NCI-H460 (cell line): ENCODE measurements around the gene GNG11. TPM values are rescaled to one million over a fixed set of nuclear protein-coding genes. Genes with fewer than 3 reads are reported as not detected.

Experiments used
- small RNA-seq, 2 experiments: library from RNA; depleted of rRNA; stranded (forward); fragments of <200 nt; gene quantifications; one replicate each; pipeline ENCODE3, GENCODE V24; 2014
- total RNA-seq: library from RNA; depleted of rRNA; stranded (reverse); fragments of >200 nt; shearing (Covaris generic); gene quantifications from 2 replicates; pipeline ENCODE4 v1.2.3, GENCODE V29; 2014; rRNA removed

GNG11 gene
- total RNA-seq, 1 experiment from 2014 or later = 62.8 TPM

Small RNA genes within 50 kb of the gene (small RNA-seq; reads per million reads assigned to genes)
- gene AC002076.2 = 0 reads per million in 2 experiments

Other genes with a start within 250 kb of the GNG11 start
- 976 and 998 TPM in 2 replicates for gene TFPI2, start 31.0 kb upstream of the GNG11 start, total RNA-seq
- 0.47 and 0.61 TPM in 2 replicates for gene GNGT1, start 15.2 kb upstream of the GNG11 start, total RNA-seq
- gene BET1, start 82.6 kb downstream of the GNG11 start, total RNA-seq = 38.3 and 43.2 TPM in 2 replicates